A549 treated with DMSO at 1 μM for 4 hours (cell line): ENCODE measurements around the gene OTOR. TPM values are rescaled to one million over a fixed set of nuclear protein-coding genes. Genes with fewer than 3 reads are reported as not detected.

Experiments used
- total RNA-seq: library from RNA; stranded (reverse); fragments of 200-300 nt; extraction: Qiagen RNA extraction; gene quantifications from 5 replicates; pipeline ENCODE4 v1.2.3, GENCODE V29; 2022; ENCODE audit warnings: low read depth

The OTOR gene, protein sequence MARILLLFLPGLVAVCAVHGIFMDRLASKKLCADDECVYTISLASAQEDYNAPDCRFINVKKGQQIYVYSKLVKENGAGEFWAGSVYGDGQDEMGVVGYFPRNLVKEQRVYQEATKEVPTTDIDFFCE
- not detected in 5 replicates for total RNA-seq

DNA sequence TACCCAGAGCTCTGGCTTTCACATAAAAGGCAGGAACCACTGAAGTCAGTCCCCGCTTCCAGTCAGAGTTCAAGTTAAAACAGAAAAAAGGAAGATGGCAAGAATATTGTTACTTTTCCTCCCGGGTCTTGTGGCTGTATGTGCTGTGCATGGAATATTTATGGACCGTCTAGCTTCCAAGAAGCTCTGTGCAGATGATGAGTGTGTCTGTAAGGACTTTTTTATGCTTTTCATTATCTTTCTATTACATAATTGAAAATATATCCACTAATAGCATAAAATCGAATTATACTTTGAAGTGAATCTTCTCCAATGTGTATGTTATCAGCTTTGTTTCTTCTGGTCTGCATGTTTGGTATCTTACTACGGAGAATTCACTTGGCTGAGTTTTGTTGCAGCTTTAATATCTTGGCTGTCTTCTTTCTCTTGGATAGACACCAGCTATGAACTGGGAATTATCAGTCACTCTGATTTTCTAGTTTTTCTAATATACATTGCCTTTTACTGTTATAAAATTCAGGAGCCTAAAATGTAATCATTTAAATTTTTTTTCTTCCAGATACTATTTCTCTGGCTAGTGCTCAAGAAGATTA is at the start of gene OTOR:
OTOR (plus strand) TSS at position 51 of the 593 bp plus-strand sequence; CDS start at position 95, 44 bp downstream.

DNA sequence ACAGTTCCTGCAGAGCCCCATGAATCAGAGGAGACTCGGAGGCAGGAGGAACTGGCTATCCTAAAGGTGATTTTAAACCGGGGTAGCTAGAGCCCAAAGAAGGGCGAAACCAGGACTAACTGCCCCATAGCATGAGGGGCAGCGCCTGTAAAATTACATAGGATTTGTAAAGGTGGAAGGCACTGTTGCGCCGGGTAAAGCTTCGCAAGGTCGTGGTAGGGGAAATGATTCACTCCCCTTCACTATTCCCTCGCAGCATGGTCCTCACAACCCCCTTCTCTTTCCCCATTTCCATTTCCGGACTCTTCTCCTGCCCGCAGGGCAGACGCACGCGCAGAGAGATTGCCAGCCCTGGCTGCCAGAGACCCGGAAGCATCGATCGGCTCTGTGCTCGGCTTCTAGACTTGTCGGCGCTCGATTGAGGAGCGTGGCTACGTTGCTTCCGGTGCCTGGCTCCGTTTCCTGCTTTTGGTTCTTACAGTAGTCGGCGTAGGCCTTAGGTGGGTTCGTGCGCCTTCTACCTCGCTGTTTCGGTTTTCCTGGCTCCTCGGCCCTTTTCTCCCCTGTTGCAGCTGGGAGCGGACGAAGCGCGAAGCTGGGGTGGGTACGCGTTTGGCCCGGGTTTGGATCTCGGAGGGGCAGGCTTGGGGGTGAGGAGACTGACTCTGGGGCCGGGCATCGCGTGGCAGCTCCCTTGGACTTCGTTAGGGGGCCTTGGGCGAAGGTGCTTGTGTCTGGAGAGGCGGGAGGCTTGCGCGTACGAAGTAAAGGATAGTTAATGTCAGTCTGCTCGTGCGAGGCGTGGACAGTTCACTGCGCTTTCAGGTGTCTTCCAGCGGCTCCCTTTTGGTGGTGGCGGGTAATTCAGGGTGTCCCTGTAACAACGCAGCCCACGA is 18.3 kb upstream of the OTOR start, which contains the start of gene SNRPB2:
SNRPB2 (plus strand) TSS at position 462 of the 896 bp plus-strand sequence. CDS start 1,677 bp downstream, outside the sequence.

Other genes with a start within 250 kb of the OTOR start
- 12.1 to 18.0 TPM (median 16.6 TPM) in 5 replicates for gene KIF16B, start 174.9 kb upstream of the OTOR start, total RNA-seq
- 119 to 143 TPM (median 132 TPM) in 5 replicates for gene SNRPB2, start 18.3 kb upstream of the OTOR start, total RNA-seq